ENCODE results near the gene HASPIN. TPM values are rescaled to one million over a fixed set of nuclear protein-coding genes. Genes with fewer than 3 reads are reported as not detected.

HASPIN gene
- total and polyA plus RNA-seq, 2 of the 13 experiments (the other 11 are each of a cell fraction or from before 2014, with no cell fraction given), result 2.7 to 8.1 TPM

- WGBS (ENCODE audit: low lambda C conversion rate), result 37% methylated on average over 15 of the region's 16 CpGs
- DNase-seq (ENCODE audit: low spot score) (no peak), FAIRE-seq (no peak), ATAC-seq (peak; percentile 44)
- ChIA-PET CTCF (ENCODE audit: low intra/inter-chr PET ratio, low total read pairs) (interaction anchor here (1.5 to 2.3 kb wide), 2 partner anchors 86 to 88 kb away, joined by 6 to 46 read pairs; no protein-coding TSS in a partner anchor), POLR2A (interaction anchor here (0.6 to 2.5 kb wide), 9 partner anchors 9 to 166 kb away, joined by 3 to 19 read pairs (median 6); partner anchors contain the start of gene HASPIN)
- no peak overlapping the region for H3K27ac ChIP-seq (ENCODE audit: extremely low read length, insufficient read depth, low read length)
- no TSS peak for BruUV-seq (replicated peaks)
- intact Hi-C loops (cut with micrococcal nuclease; ENCODE audit: unreplicated experiment), result loop anchor here (5.0 to 10.0 kb wide), 3 partner anchors 34 to 166 kb away; no protein-coding TSS in a partner anchor
- peak overlapping the region; percentile 98 for H3K4me2 ChIP-seq (ENCODE audit: low read depth, low read length)
- H2AFZ ChIP-seq (ENCODE audit: low read length), result no peak overlapping the region
- no peaks in the 10 kb centered on the region for H3K9me3 ChIP-seq (ENCODE audit: low read length)
- no peaks in the 10 kb centered on the region for H3K27me3 ChIP-seq (ENCODE audit: control insufficient read depth in 1 of 2, insufficient read depth in 2 of 2, low read length in 2 of 2)
- H3K79me2 ChIP-seq (ENCODE audit: insufficient read depth, low read length), result no peaks in the 10 kb centered on the region
- no peaks in the 10 kb centered on the region for H3K36me3 ChIP-seq (replicated peaks in 1 of 2; ENCODE audit: control insufficient read depth in 1 of 2, insufficient read depth in 2 of 2, low read length in 2 of 2)
- in situ Hi-C loops (cut with HindIII; ENCODE audit: extremely low pct_ligation_motif_present, low pct_unique_long_range_greater_than_20kb), result loop anchor here (5.0 to 10.0 kb wide), 2 partner anchors 84 to 166 kb away; no protein-coding TSS in a partner anchor
- no peak overlapping the region for H3K9ac ChIP-seq (ENCODE audit: insufficient read depth, low read depth, low read length)
- no peaks in the 10 kb centered on the region for H4K20me1 ChIP-seq (ENCODE audit: insufficient read depth, low read length)
- H3K4me1 ChIP-seq (ENCODE audit: insufficient read depth, low read length), result peaks cover 60% of the 10 kb centered on the region
- H3K4me3 ChIP-seq (replicated peaks in 1 of 3; ENCODE audit: insufficient read depth in 1 of 3, low read depth in 2 of 3, low read length in 3 of 3), result peak overlapping the region in 1 of 3 experiments; percentile 55; a peak in 1 of 6 replicates
- TF ChIP-seq TARDBP (CRISPR knock-in tag; IDR thresholded peaks at IDR 0.05) (0 out of 2 replicates have a peak, but pooled peaks have one; percentile 34), ZNF788 (CRISPR knock-in tag; IDR thresholded peaks at IDR 0.05; ENCODE audit: borderline replicate concordance) (no peak), ZNF7 (CRISPR knock-in tag; IDR thresholded peaks at IDR 0.05) (no peak), PCBP2 (optimal IDR thresholded peaks at IDR 0.05; ENCODE audit: low read depth, low read length, poor library complexity, severe bottlenecking) (no peak), SOX6 (IDR thresholded peaks at IDR 0.05) (no peak), SOX6 (CRISPR knock-in tag; IDR thresholded peaks at IDR 0.05) (0 out of 2 replicates have a peak, but pooled peaks have one; percentile 13), BHLHE40 (IDR thresholded peaks at IDR 0.05; ENCODE audit: low read length) (peak; percentile 32; the same call in 1 of the 2 replicates), SMYD3 (CRISPR knock-in tag; IDR thresholded peaks at IDR 0.05) (no peak), KDM5B (CRISPR knock-in tag; IDR thresholded peaks at IDR 0.05; ENCODE audit: borderline replicate concordance) (peak; percentile 28; the same call in 1 of the 2 replicates), IKZF5 (CRISPR knock-in tag; IDR thresholded peaks at IDR 0.05) (peak; percentile 21; the same call in 1 of the 2 replicates), PHF20 (CRISPR knock-in tag; IDR thresholded peaks at IDR 0.05) (no peak), ZFP36L1 (CRISPR knock-in tag; IDR thresholded peaks at IDR 0.05) (no peak), ZZZ3 (CRISPR knock-in tag; IDR thresholded peaks at IDR 0.05; ENCODE audit: borderline replicate concordance) (no peak), CSRNP1 (CRISPR knock-in tag; IDR thresholded peaks at IDR 0.05) (no peak)
- TF ChIP-seq, protein P1, sequence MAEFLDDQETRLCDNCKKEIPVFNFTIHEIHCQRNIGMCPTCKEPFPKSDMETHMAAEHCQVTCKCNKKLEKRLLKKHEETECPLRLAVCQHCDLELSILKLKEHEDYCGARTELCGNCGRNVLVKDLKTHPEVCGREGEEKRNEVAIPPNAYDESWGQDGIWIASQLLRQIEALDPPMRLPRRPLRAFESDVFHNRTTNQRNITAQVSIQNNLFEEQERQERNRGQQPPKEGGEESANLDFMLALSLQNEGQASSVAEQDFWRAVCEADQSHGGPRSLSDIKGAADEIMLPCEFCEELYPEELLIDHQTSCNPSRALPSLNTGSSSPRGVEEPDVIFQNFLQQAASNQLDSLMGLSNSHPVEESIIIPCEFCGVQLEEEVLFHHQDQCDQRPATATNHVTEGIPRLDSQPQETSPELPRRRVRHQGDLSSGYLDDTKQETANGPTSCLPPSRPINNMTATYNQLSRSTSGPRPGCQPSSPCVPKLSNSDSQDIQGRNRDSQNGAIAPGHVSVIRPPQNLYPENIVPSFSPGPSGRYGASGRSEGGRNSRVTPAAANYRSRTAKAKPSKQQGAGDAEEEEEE (CRISPR knock-in tag; IDR thresholded peaks at IDR 0.05; ENCODE audit: borderline replicate concordance), result no peak
These were observed 15.0 kb downstream of the HASPIN start for GRCh38 chr17:3738562-3739295.

Measured in HepG2 (cell line).